HCT116 (cell line): ENCODE results near the gene FOXN1. TPM values are rescaled to one million over a fixed set of nuclear protein-coding genes. Genes with fewer than 3 reads are reported as not detected.

ENCODE experiments used
- ATAC-seq: fragments of 200-7000 bp; cut with Tn5 transposase; 2 replicates; pipeline ENCODE4 v1.9.1; 2020; ENCODE audit warnings: mild to moderate bottlenecking, moderate library complexity
- BruUV-seq: library from RNA; stranded (reverse); fragments of 400-500 nt; replicated peaks from 2 replicates; lab custom pipeline; 2021; lab: Mats Ljungman, UMichigan
- CTCF ChIA-PET: fragments of 300-600 bp; sonication (Branson Sonifier 250); formaldehyde crosslinking; loops from one replicate; lab custom pipeline; 2021; ENCODE audit warnings: antibody characterized with exemption; lab: Charles Lee
- POLR2A ChIA-PET: fragments of 300-600, 350-600 bp; sonication (Branson Sonifier 250); formaldehyde crosslinking; loops from one replicate; lab custom pipeline; 2021; ENCODE audit warnings: antibody characterized with exemption; lab: Charles Lee
- RAD21 ChIA-PET, 2 experiments: fragments of 300-600 bp; sonication (Branson Sonifier 250); formaldehyde crosslinking; loops; one replicate each; lab custom pipeline; 2023; ENCODE audit warnings: low total read pairs in 2 of 2; ENCODE audit not compliant: uncharacterized antibody in 2 of 2, unreplicated experiment in 2 of 2, low non-redundant PET in 1 of 2; lab: Charles Lee
- DNase-seq: peaks from one replicate; pipeline ENCODE4 v3.0.0-alpha.2; 2010; ENCODE audit warnings: low read depth, low spot score
- H2AFZ ChIP-seq: fragments of 200-600 bp; shearing (Covaris generic), sonication (generic); 2 replicates; pipeline ENCODE4 v1.6.1; 2017; ENCODE audit warnings: low read depth, mixed run types, mixed read lengths, antibody characterized with exemption, low read length; ENCODE audit not compliant: poor library complexity, severe bottlenecking
- H3K27ac ChIP-seq: 2 replicates; pipeline ENCODE4 v1.5.1; 2012; ENCODE audit warnings: low read depth, low read length
- H3K27me3 ChIP-seq: fragments of 200-600 bp; sonication (generic); 2 replicates; pipeline ENCODE4 v1.6.1; 2016; ENCODE audit warnings: mixed run types, low read length, mixed read lengths; ENCODE audit not compliant: insufficient read depth
- H3K36me3 ChIP-seq, 2 experiments: fragments of 200-500 bp in 1 of 2; fragments of 200-600 bp in 1 of 2; sonication (Bioruptor generic) in 1 of 2; sonication (generic) in 1 of 2; 2 replicates each; pipeline versions ENCODE4 v1.5.1 to v1.6.1; 2014 to 2016; ENCODE audit warnings: low read length in 2 of 2, inconsistent platforms in 1 of 2, mixed read lengths in 1 of 2, mixed run types in 1 of 2; ENCODE audit not compliant: insufficient read depth in 2 of 2, control insufficient read depth in 1 of 2
- H3K4me1 ChIP-seq, 2 experiments: fragments of 200-600 bp in 1 of 2; sonication (generic) in 1 of 2; 2 replicates each; pipeline versions ENCODE4 v1.5.1 to v1.6.1; 2012 to 2017; ENCODE audit warnings: low read length in 2 of 2, inconsistent platforms in 1 of 2, mild to moderate bottlenecking in 1 of 2, mixed read lengths in 1 of 2, mixed run types in 1 of 2, moderate library complexity in 1 of 2; ENCODE audit not compliant: insufficient read depth in 2 of 2, control insufficient read depth in 1 of 2
- H3K4me2 ChIP-seq: fragments of 200-600 bp; sonication (generic); 2 replicates; pipeline ENCODE4 v1.6.1; 2017; ENCODE audit warnings: mixed run types, low read length, mixed read lengths
- H3K4me3 ChIP-seq, 2 experiments: fragments of 200-600 bp in 1 of 2; sonication (generic) in 1 of 2; replicated peaks in 1 of 2; 2 replicates each; pipeline ENCODE4 v1.5.1; 2011 to 2016; ENCODE audit warnings: low read length in 2 of 2, control low read depth in 1 of 2, low read depth in 1 of 2, mild to moderate bottlenecking in 1 of 2, mixed read lengths in 1 of 2, mixed run types in 1 of 2
- H3K79me2 ChIP-seq: fragments of 200-600 bp; sonication (generic); 2 replicates; pipeline ENCODE4 v1.6.1; 2017; ENCODE audit warnings: mild to moderate bottlenecking, mixed run types, low read length, moderate library complexity, mixed read lengths; ENCODE audit not compliant: insufficient read depth
- H3K9ac ChIP-seq: fragments of 200-600 bp; sonication (generic); 2 replicates; pipeline ENCODE4 v1.6.1; 2016; ENCODE audit warnings: low read length, mixed read lengths
- H3K9me2 ChIP-seq: fragments of 200-600 bp; sonication (generic), shearing (Covaris generic); 2 replicates; pipeline ENCODE4 v1.6.1; 2017; ENCODE audit warnings: mixed run types, mild to moderate bottlenecking, moderate library complexity; ENCODE audit not compliant: insufficient read depth
- H3K9me3 ChIP-seq, 2 experiments: fragments of 200-500 bp in 1 of 2; fragments of 200-600 bp in 1 of 2; sonication (Bioruptor generic) in 1 of 2; sonication (generic) in 1 of 2; 2 replicates each; pipeline ENCODE4 v1.6.1; 2014 to 2017; ENCODE audit warnings: low read length in 2 of 2, mixed read lengths in 2 of 2, inconsistent platforms in 1 of 2, low read depth in 1 of 2, mild to moderate bottlenecking in 1 of 2, mixed run types in 1 of 2, moderate library complexity in 1 of 2; ENCODE audit not compliant: control insufficient read depth in 1 of 2, insufficient read depth in 1 of 2
- H4K20me1 ChIP-seq: fragments of 200-600 bp; sonication (generic), shearing (Covaris generic); 2 replicates; pipeline ENCODE4 v1.6.1; 2017; ENCODE audit warnings: mixed run types, mild to moderate bottlenecking, moderate library complexity; ENCODE audit not compliant: insufficient read depth
- ATF3 ChIP-seq: IDR thresholded peaks from 2 replicates; pipeline ENCODE4 v1.6.1; 2012
- CBX3 ChIP-seq: IDR thresholded peaks from 2 replicates; pipeline ENCODE4 v1.6.1; 2012; ENCODE audit warnings: low read depth
- CEBPB ChIP-seq: IDR thresholded peaks from 2 replicates; pipeline ENCODE4 v1.6.1; 2012; ENCODE audit warnings: low read depth
- CTCF ChIP-seq, 3 experiments: fragments of 200-600 bp in 1 of 3; sonication (generic) in 1 of 3; IDR thresholded peaks in 2 of 3; conservative IDR thresholded peaks in 1 of 3; 2 replicates each; pipeline ENCODE4 v1.5.1; 2012 to 2017; ENCODE audit warnings: low read depth in 2 of 3, low read length in 2 of 3, antibody characterized with exemption in 1 of 3, borderline replicate concordance in 1 of 3, control low read depth in 1 of 3, mild to moderate bottlenecking in 1 of 3, mixed read lengths in 1 of 3, mixed run types in 1 of 3, moderate library complexity in 1 of 3; ENCODE audit not compliant: insufficient read depth in 1 of 3
- EGR1 ChIP-seq: IDR thresholded peaks from 2 replicates; pipeline ENCODE4 v1.6.1; 2012; ENCODE audit warnings: low read depth
- ELF1 ChIP-seq: IDR thresholded peaks from 2 replicates; pipeline ENCODE4 v1.6.1; 2012; ENCODE audit warnings: low read depth, borderline replicate concordance
- EZH2 ChIP-seq: fragments of 200-600 bp; sonication (generic); IDR thresholded peaks from 2 replicates; pipeline ENCODE4 v1.6.1; 2017; ENCODE audit warnings: antibody characterized with exemption, mixed run types
- EZH2phosphoT487 ChIP-seq: fragments of 200-600 bp; IDR thresholded peaks from 2 replicates; pipeline ENCODE4 v1.6.1; 2018; ENCODE audit warnings: antibody characterized with exemption, borderline replicate concordance
- JUND ChIP-seq: IDR thresholded peaks from 2 replicates; pipeline ENCODE4 v1.6.1; 2012
- MAX ChIP-seq: IDR thresholded peaks from 2 replicates; pipeline ENCODE4 v1.6.1; 2012
- POLR2AphosphoS5 ChIP-seq: IDR thresholded peaks from 2 replicates; pipeline ENCODE4 v1.6.1; 2011; ENCODE audit warnings: mild to moderate bottlenecking, low read depth, low read length, moderate library complexity
- RAD21 ChIP-seq: IDR thresholded peaks from 2 replicates; pipeline ENCODE4 v1.6.1; 2012; ENCODE audit warnings: low read depth, mild to moderate bottlenecking
- REST ChIP-seq: IDR thresholded peaks from 2 replicates; pipeline ENCODE4 v1.6.1; 2012; ENCODE audit warnings: low read depth
- SIN3A ChIP-seq: IDR thresholded peaks from 2 replicates; pipeline ENCODE4 v1.6.1; 2012; ENCODE audit warnings: low read depth
- SP1 ChIP-seq: IDR thresholded peaks from 2 replicates; pipeline ENCODE4 v1.6.1; 2012; ENCODE audit warnings: low read depth
- SRF ChIP-seq: IDR thresholded peaks from 2 replicates; pipeline ENCODE4 v1.6.1; 2012; ENCODE audit warnings: low read depth
- YY1 ChIP-seq: IDR thresholded peaks from 2 replicates; pipeline ENCODE4 v1.6.1; 2011; ENCODE audit warnings: low read length, low read depth, moderate library complexity, mild to moderate bottlenecking; ENCODE audit not compliant: insufficient replicate concordance; ENCODE audit errors: extremely low read depth
- ZBTB33 ChIP-seq: IDR thresholded peaks from 2 replicates; pipeline ENCODE4 v1.6.1; 2011; ENCODE audit warnings: mild to moderate bottlenecking, low read length, moderate library complexity; ENCODE audit not compliant: insufficient replicate concordance; ENCODE audit errors: extremely low read depth
- ZFX ChIP-seq: fragments of 450-650 bp; IDR thresholded peaks from 2 replicates; pipeline ENCODE4 v1.6.1; 2017
- ZNF274 ChIP-seq: fragments of 200-500 bp; sonication (Bioruptor generic); IDR thresholded peaks from 2 replicates; pipeline ENCODE4 v1.6.1; 2014; ENCODE audit warnings: mild to moderate bottlenecking, low read depth, low read length, inconsistent platforms
- intact Hi-C: fragments of 100-400 bp; cut with micrococcal nuclease; formaldehyde crosslinking; loops from 2 replicates; pipeline ENCODE4 v1.10.0; 2022
- total RNA-seq: library from RNA; stranded (reverse); gene quantifications from one replicate; pipeline ENCODE4 v1.2.1, GENCODE V29; 2021; ENCODE audit not compliant: unreplicated experiment

FOXN1 gene
- total RNA-seq, 1 experiment from 2014 or later: not detected

GRCh38 chr17:28579526-28579925 is 73.4 kb downstream of the FOXN1 start:
- RAD21 ChIA-PET: no interaction called here
- POLR2A ChIA-PET: interaction anchor here (1.0 kb wide), 1 partner anchor 26 kb away, joined by 3 read pairs; no protein-coding TSS in a partner anchor
- Histone ChIP-seq H3K9ac (no peak overlapping the region), H4K20me1 (no peaks in the 10 kb centered on the region), H3K9me3 (no peaks in the 10 kb centered on the region), H3K27me3 (no peaks in the 10 kb centered on the region), H3K9me2 (no peaks in the 10 kb centered on the region), H3K27ac (no peak overlapping the region), H3K79me2 (no peaks in the 10 kb centered on the region), H3K4me2 (no peak overlapping the region), H3K4me1 (peaks cover 6 to 9% of the 10 kb centered on the region in 2 experiments; a peak in 3 of 4 replicates), H3K4me3 (no peak overlapping the region), H2AFZ (no peak overlapping the region), H3K36me3 (peaks cover 40 to 52% of the 10 kb centered on the region in 2 experiments)
- intact Hi-C loops: no loop called here
- BruUV-seq: no TSS peak
- ATAC-seq (no peak), DNase-seq (no peak)
- no peak for TF ChIP-seq SRF
- no peak for TF ChIP-seq YY1
- no peak for TF ChIP-seq ZNF274
- TF ChIP-seq ELF1: no peak
- TF ChIP-seq CBX3: no peak
- no peak for TF ChIP-seq ATF3
- TF ChIP-seq MAX: no peak
- no peak for TF ChIP-seq POLR2AphosphoS5
- no peak for TF ChIP-seq EZH2phosphoT487
- TF ChIP-seq SIN3A: no peak
- no peak for TF ChIP-seq EZH2
- TF ChIP-seq CTCF (IDR thresholded peaks at IDR 0.05 in 2 of 3, conservative IDR thresholded peaks at IDR 0.05 in 1 of 3; ENCODE audit: borderline replicate concordance in 1 of 3, insufficient read depth in 1 of 3, low read depth in 2 of 3, low read length in 2 of 3): no peak
- TF ChIP-seq REST: no peak
- TF ChIP-seq ZFX: no peak
- TF ChIP-seq SP1: no peak
- no peak for TF ChIP-seq CEBPB
- TF ChIP-seq EGR1: no peak
- TF ChIP-seq ZBTB33: no peak
- TF ChIP-seq JUND: no peak
- TF ChIP-seq RAD21: no peak
- CTCF ChIA-PET: no interaction called here
